GM13977 (cell line): ENCODE data around the gene IL17RE.
"Not testable (repeated sequence)": the region's sequence is repeated elsewhere in the genome, so short reads cannot be mapped to it uniquely, and the experiment has no call there.

ENCODE experiments used
- DNase-seq: peaks from one replicate; pipeline ENCODE4 v3.0.0; 2012; ENCODE audit warnings: low spot score
- in situ Hi-C: fragments of 300-500 bp; cut with MboI; formaldehyde crosslinking; loops from one replicate; pipeline ENCODE4 v1.12.0; 2022; ENCODE audit warnings: low sequenced_read_pairs, low pct_unique_long_range_greater_than_20kb, mixed read lengths, inconsistent platforms; ENCODE audit not compliant: unreplicated experiment
- TF ChIP-seq, protein P1 (sequence below): IDR thresholded peaks from 2 replicates; pipeline ENCODE4 v1.5.1; 2012; ENCODE audit warnings: mild to moderate bottlenecking, control low read depth; ENCODE audit not compliant: insufficient read depth; ENCODE audit errors: extremely low read depth, missing control alignments

Gene IL17RE, protein sequence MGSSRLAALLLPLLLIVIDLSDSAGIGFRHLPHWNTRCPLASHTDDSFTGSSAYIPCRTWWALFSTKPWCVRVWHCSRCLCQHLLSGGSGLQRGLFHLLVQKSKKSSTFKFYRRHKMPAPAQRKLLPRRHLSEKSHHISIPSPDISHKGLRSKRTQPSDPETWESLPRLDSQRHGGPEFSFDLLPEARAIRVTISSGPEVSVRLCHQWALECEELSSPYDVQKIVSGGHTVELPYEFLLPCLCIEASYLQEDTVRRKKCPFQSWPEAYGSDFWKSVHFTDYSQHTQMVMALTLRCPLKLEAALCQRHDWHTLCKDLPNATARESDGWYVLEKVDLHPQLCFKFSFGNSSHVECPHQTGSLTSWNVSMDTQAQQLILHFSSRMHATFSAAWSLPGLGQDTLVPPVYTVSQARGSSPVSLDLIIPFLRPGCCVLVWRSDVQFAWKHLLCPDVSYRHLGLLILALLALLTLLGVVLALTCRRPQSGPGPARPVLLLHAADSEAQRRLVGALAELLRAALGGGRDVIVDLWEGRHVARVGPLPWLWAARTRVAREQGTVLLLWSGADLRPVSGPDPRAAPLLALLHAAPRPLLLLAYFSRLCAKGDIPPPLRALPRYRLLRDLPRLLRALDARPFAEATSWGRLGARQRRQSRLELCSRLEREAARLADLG

GRCh38 chr3:9902372-9903237 is at the start of gene IL17RE:
Gene IL17RE, plus strand, starts transcription at chr3:9902848. Its CDS starts 85 bp downstream, at chr3:9902933.
- DNase-seq, result no peak

DNA sequence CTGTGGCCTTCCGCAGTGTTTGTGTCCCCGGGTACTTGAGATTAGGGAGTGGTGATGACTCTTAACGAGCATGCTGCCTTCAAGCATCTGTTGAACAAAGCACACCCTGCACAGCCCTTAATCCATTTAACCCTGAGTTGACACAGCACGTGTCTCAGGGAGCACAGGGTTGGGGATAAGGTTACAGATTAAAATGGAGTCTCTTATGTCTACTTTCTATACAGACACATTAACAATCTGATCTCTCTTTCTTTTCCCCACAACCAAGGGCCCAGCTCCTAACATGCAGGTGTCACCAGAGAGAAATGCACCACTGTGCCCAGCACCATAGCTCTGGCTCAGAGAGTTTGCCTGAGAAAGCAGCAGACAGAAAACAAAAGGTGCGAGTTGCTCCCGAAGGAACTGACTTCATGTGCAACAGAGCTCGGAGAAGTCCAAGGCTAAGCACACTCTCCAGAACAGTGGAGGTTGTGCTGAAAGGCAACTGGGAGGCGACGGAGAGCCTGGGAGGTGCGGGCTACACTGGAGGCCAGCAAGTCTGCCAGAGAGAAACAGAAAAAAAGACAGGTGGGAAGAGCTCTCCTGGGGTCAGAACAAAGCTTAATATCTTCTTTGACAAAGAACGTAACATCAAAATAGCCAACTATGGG is 48.2 kb upstream of the IL17RE start:
- DNase-seq, in situ Hi-C loops: not testable (repeated sequence)

More at GRCh38 chr3:9902372-9903237, at the start of gene IL17RE:
- in situ Hi-C loops, result no loop called here
- TF ChIP-seq, protein P1, sequence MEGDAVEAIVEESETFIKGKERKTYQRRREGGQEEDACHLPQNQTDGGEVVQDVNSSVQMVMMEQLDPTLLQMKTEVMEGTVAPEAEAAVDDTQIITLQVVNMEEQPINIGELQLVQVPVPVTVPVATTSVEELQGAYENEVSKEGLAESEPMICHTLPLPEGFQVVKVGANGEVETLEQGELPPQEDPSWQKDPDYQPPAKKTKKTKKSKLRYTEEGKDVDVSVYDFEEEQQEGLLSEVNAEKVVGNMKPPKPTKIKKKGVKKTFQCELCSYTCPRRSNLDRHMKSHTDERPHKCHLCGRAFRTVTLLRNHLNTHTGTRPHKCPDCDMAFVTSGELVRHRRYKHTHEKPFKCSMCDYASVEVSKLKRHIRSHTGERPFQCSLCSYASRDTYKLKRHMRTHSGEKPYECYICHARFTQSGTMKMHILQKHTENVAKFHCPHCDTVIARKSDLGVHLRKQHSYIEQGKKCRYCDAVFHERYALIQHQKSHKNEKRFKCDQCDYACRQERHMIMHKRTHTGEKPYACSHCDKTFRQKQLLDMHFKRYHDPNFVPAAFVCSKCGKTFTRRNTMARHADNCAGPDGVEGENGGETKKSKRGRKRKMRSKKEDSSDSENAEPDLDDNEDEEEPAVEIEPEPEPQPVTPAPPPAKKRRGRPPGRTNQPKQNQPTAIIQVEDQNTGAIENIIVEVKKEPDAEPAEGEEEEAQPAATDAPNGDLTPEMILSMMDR, result no peak

DNA sequence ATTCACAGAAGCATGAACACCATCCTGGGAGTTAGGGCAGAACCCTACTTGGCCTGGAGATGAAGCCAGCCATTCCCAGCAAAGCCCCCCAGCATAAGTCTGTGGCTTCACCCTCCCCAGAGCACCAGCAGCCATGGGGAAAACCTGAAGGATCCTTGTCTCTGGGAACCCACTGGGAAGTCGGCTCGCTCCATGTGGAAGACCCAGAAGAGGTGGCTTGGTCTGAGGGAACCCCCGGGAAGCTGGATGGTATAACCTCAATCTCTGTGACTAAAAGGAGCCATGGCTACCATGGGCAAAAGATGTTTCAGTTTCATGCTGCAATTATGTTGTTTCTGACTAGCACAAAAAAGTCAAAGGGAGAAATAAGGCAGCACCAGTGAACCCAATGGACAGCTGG is 47.1 kb upstream of the IL17RE start:
- TF ChIP-seq, protein P1, result no peak
- in situ Hi-C loops, result no loop called here
- DNase-seq, result no peak

GRCh38 chr3:9859530-9860025 is 43.1 kb upstream of the IL17RE start:
- no peak for DNase-seq
- TF ChIP-seq, protein P1, result no peak
- in situ Hi-C loops, result no loop called here

DNA sequence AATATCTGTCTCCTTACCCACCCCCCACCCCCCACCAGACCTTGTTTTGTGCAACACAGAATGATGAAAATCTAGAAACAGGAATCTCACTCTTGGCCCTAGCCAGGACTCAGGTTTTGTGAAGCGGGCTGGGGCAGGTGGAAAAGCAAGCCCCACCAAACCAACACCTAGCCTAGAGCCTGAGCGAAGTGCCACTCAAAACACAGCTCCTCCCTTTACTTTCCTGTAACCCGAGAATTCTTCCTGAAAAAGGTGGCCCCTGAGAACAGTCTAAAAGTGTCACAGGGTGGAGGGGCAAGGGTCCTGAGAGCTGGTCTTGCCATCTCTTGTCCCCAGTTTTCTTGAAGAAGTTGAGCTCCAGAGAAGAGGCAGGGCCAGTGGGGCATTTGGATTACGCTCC is 41.4 kb upstream of the IL17RE start:
- in situ Hi-C loops, result no loop called here
- TF ChIP-seq, protein P1, result no peak

DNA sequence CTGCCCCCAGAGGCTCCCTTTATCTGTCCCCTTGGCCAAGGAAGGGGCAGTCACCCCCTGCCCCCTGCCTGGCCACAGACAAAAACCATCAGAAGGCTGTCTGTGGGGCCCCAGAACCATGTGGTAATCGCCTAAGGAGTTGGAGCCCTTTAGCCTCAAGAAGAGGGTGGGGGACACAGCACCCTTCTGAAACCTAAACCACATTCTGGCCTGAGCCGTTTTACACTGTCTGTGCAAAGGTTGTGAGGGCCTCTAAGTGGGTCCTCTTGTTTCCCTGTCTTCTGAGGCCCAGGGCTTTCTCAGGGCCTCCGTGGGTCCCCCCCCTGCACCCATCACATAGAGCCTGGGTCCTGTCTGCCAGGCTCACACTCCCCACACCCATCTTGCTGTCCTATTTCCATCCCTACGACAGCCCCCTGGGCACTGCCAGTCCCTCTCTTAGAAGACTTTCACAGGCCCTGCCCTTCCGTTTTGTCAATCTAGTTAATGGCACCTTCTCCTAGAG is 41.0 kb upstream of the IL17RE start:
- TF ChIP-seq, protein P1, result no peak
- in situ Hi-C loops, result no loop called here
- DNase-seq, result no peak

More for the DNA sequence above, 41.4 kb upstream of the IL17RE start:
- DNase-seq, result no peak
